ENCODE measurements around the gene ATP1A1.

DNA sequence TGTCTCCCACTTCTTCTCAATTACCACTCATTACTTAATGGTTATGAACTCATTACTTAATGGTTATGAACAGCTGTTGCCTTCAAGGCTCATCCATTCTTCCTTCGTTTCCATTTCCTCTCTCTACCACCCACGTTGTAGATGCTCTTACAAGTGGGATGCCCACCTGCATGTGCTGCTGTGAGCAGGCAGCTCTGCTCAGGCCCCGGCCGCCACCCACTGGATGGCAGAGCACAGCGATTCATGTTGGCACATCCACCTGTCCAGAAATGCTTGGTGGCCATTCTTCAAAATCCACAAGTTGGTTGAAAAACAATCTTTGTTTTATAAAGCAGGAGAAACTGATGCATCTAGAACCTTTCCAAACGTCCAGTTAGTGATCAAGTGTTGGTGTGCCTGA is 14.5 kb downstream of the ATP1A1 start:
- TF ChIP-seq TCF7L2 (IDR thresholded peaks at IDR 0.05; ENCODE audit: borderline replicate concordance, low read depth, low read length) (no peak), PRDM1 (tag by site-specific recombination; IDR thresholded peaks at IDR 0.05) (no peak), ZNF24 (tag by site-specific recombination; IDR thresholded peaks at IDR 0.05) (no peak)
- TF ChIP-seq, protein P1, sequence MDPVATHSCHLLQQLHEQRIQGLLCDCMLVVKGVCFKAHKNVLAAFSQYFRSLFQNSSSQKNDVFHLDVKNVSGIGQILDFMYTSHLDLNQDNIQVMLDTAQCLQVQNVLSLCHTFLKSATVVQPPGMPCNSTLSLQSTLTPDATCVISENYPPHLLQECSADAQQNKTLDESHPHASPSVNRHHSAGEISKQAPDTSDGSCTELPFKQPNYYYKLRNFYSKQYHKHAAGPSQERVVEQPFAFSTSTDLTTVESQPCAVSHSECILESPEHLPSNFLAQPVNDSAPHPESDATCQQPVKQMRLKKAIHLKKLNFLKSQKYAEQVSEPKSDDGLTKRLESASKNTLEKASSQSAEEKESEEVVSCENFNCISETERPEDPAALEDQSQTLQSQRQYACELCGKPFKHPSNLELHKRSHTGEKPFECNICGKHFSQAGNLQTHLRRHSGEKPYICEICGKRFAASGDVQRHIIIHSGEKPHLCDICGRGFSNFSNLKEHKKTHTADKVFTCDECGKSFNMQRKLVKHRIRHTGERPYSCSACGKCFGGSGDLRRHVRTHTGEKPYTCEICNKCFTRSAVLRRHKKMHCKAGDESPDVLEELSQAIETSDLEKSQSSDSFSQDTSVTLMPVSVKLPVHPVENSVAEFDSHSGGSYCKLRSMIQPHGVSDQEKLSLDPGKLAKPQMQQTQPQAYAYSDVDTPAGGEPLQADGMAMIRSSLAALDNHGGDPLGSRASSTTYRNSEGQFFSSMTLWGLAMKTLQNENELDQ (tag by site-specific recombination; IDR thresholded peaks at IDR 0.05; ENCODE audit: low read depth): no peak
- TF ChIP-seq, protein P2, sequence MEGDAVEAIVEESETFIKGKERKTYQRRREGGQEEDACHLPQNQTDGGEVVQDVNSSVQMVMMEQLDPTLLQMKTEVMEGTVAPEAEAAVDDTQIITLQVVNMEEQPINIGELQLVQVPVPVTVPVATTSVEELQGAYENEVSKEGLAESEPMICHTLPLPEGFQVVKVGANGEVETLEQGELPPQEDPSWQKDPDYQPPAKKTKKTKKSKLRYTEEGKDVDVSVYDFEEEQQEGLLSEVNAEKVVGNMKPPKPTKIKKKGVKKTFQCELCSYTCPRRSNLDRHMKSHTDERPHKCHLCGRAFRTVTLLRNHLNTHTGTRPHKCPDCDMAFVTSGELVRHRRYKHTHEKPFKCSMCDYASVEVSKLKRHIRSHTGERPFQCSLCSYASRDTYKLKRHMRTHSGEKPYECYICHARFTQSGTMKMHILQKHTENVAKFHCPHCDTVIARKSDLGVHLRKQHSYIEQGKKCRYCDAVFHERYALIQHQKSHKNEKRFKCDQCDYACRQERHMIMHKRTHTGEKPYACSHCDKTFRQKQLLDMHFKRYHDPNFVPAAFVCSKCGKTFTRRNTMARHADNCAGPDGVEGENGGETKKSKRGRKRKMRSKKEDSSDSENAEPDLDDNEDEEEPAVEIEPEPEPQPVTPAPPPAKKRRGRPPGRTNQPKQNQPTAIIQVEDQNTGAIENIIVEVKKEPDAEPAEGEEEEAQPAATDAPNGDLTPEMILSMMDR (tag by site-specific recombination; IDR thresholded peaks at IDR 0.05): no peak
